Measurements from ENCODE around the gene APOBEC3H. TPM values are rescaled to one million over a fixed set of nuclear protein-coding genes. Genes with fewer than 3 reads are reported as not detected.

APOBEC3H gene
- total RNA-seq, 4 donors from 2014 or later, result not detected

GRCh38 chr22:39151329-39151975 lies 54.4 kb downstream of the APOBEC3H start:
- H3K4me3 ChIP-seq, result peak overlapping the region; percentile 75 to 92
- H3K36me3 ChIP-seq, result peaks cover 0 to 22% of the 10 kb centered on the region in 2 donors
- no peak for ATAC-seq
- TF ChIP-seq POLR2AphosphoS5 (IDR thresholded peaks at IDR 0.05) (no peak), CTCF (IDR thresholded peaks at IDR 0.05) (no peak), POLR2A (IDR thresholded peaks at IDR 0.05) (no peak), EP300 (IDR thresholded peaks at IDR 0.05) (no peak)
- peaks cover 0 to 64% (median 36%) of the 10 kb centered on the region in 3 donors for H3K4me1 ChIP-seq
- H3K27me3 ChIP-seq, result no peaks in the 10 kb centered on the region
- H3K9me3 ChIP-seq, result no peaks in the 10 kb centered on the region
- 28% methylated on average over 8 of the region's 16 CpGs; no CpG with 5 or more reads in 1 of the 2 donors for WGBS, 2 donors (ENCODE audit: low coverage in 1 of 2)
- peak overlapping the region; percentile 93 to 99 (median 96) for H3K27ac ChIP-seq

- Histone ChIP-seq H3K27ac (peak overlapping the region; percentile 93 to 99 (median 96)), H3K4me1 (peaks cover 0 to 58% (median 30%) of the 10 kb centered on the region in 3 donors), H3K36me3 (peaks cover 0 to 22% of the 10 kb centered on the region in 2 donors), H3K9me3 (no peaks in the 10 kb centered on the region), H3K27me3 (no peaks in the 10 kb centered on the region), H3K4me3 (peak overlapping the region; percentile 75 to 92)
- no peak for ATAC-seq
- no peak for TF ChIP-seq POLR2A (IDR thresholded peaks at IDR 0.05)
- TF ChIP-seq POLR2AphosphoS5 (IDR thresholded peaks at IDR 0.05), result no peak
- TF ChIP-seq CTCF (IDR thresholded peaks at IDR 0.05), result no peak
- no peak for TF ChIP-seq EP300 (IDR thresholded peaks at IDR 0.05)
- WGBS, 2 donors (ENCODE audit: low coverage in 1 of 2), result 0% methylated on average over 2 of the region's 44 CpGs; no CpG with 5 or more reads in 1 of the 2 donors
Observed at GRCh38 chr22:39152024-39152510, 55.0 kb downstream of the APOBEC3H start.

GRCh38 chr22:39152511-39153219 lies 55.6 kb downstream of the APOBEC3H start, which contains the start of gene CBX7:
TSS of gene CBX7 (minus strand) at chr22:39152680. CDS start at chr22:39152444, 236 bp downstream.
- Histone ChIP-seq H3K36me3 (peaks cover 0 to 22% of the 10 kb centered on the region in 2 donors), H3K4me1 (peaks cover 0 to 52% (median 25%) of the 10 kb centered on the region in 3 donors), H3K27me3 (no peaks in the 10 kb centered on the region), H3K9me3 (no peaks in the 10 kb centered on the region), H3K27ac (peak within 1 kb of the TSS; percentile 93 to 99 (median 96)), H3K4me3 (peak within 1 kb of the TSS; percentile 75 to 92)
- no CpG with 5 or more reads among the region's 98 CpGs for WGBS, 2 donors (ENCODE audit: low coverage in 1 of 2)
- TF ChIP-seq POLR2AphosphoS5 (IDR thresholded peaks at IDR 0.05) (peak; percentile 92), EP300 (IDR thresholded peaks at IDR 0.05) (no peak), CTCF (IDR thresholded peaks at IDR 0.05) (no peak), POLR2A (IDR thresholded peaks at IDR 0.05) (peak; percentile 85 to 86)
- peak; percentile 92 for ATAC-seq

- Histone ChIP-seq H3K4me3 (peak overlapping the region; percentile 44 to 75), H3K9me3 (no peaks in the 10 kb centered on the region), H3K27me3 (no peaks in the 10 kb centered on the region), H3K36me3 (peaks cover 0 to 16% of the 10 kb centered on the region in 2 donors), H3K27ac (peak overlapping the region; percentile 76 to 99 (median 96)), H3K4me1 (peaks cover 0 to 46% (median 21%) of the 10 kb centered on the region in 3 donors)
- TF ChIP-seq POLR2A (IDR thresholded peaks at IDR 0.05), result no peak
- no peak for TF ChIP-seq EP300 (IDR thresholded peaks at IDR 0.05)
- no peak for TF ChIP-seq POLR2AphosphoS5 (IDR thresholded peaks at IDR 0.05)
- TF ChIP-seq CTCF (IDR thresholded peaks at IDR 0.05), result no peak
- ATAC-seq, result peak; percentile 4
- 0 to 3% methylated on average over 8 to 15 of the region's 43 CpGs for WGBS, 2 donors (ENCODE audit: low coverage in 1 of 2)
Observed at GRCh38 chr22:39153220-39153717, 56.2 kb downstream of the APOBEC3H start.

Small RNA genes within 50 kb of the gene (small RNA-seq; reads per million reads assigned to genes)
- gene AL022318.2, result 0 reads per million in 4 donors
- 0 reads per million in 4 donors for gene COX5BP7

Other genes starting within 250 kb of the APOBEC3H start
- 100 to 1,000 TPM in 2 of 4 donors, 10 to 100 TPM in 2; 77.3 to 187 (median 105) TPM for gene CBX6, start 225.0 kb upstream of the APOBEC3H start, total RNA-seq
- 1 to 10 TPM in 1 of 4 donors, under 1 TPM in 1, not detected in 2; 0.35 to 4.4 TPM for gene APOBEC3A, start 139.6 kb upstream of the APOBEC3H start, total RNA-seq
- not detected for gene APOBEC3B, start 114.9 kb upstream of the APOBEC3H start, total RNA-seq
- gene APOBEC3C, start 83.0 kb upstream of the APOBEC3H start, total RNA-seq, result 10 to 100 TPM in 3 of 4 donors, 1 to 10 TPM in 1; 7.9 to 14.0 (median 11.8) TPM
- 1 to 10 TPM in 3 of 4 donors, not detected in 1; 1.1 to 5.3 (median 1.2) TPM for gene APOBEC3D, start 76.1 kb upstream of the APOBEC3H start, total RNA-seq
- gene APOBEC3F, start 56.4 kb upstream of the APOBEC3H start, total RNA-seq, result 1 to 10 TPM in 2 of 4 donors, under 1 TPM in 2; 0.57 to 4.0 (median 1.9) TPM
- 1 to 10 TPM; 3.2 to 8.3 (median 7.3) TPM for gene APOBEC3G, start 20.0 kb upstream of the APOBEC3H start, total RNA-seq
- 100 to 1,000 TPM; 102 to 223 (median 171) TPM for gene CBX7, start 55.4 kb downstream of the APOBEC3H start, total RNA-seq
- 10 to 100 TPM in 3 of 4 donors, 1 to 10 TPM in 1; 7.1 to 27.9 (median 15.1) TPM for gene PDGFB, start 147.7 kb downstream of the APOBEC3H start, total RNA-seq
- gene RPL3, start 222.4 kb downstream of the APOBEC3H start, total RNA-seq, result 1,000 to 10,000 TPM; 1,539 to 2,425 (median 1,793) TPM